Neural progenitor cell (in vitro differentiated cells): Measurements from ENCODE around the gene JAZF1.

Experiments
- EZH2phosphoT487 ChIP-seq: fragments of 200-600 bp; sonication (generic); IDR thresholded peaks from 2 replicates; pipeline ENCODE4 v1.6.1; 2017; ENCODE audit warnings: antibody characterized with exemption
- TF ChIP-seq, protein P1 (sequence below): fragments of 200-600 bp; sonication (generic); IDR thresholded peaks from 2 replicates; pipeline ENCODE4 v1.5.1; 2017; ENCODE audit warnings: antibody characterized with exemption, mild to moderate bottlenecking

DNA sequence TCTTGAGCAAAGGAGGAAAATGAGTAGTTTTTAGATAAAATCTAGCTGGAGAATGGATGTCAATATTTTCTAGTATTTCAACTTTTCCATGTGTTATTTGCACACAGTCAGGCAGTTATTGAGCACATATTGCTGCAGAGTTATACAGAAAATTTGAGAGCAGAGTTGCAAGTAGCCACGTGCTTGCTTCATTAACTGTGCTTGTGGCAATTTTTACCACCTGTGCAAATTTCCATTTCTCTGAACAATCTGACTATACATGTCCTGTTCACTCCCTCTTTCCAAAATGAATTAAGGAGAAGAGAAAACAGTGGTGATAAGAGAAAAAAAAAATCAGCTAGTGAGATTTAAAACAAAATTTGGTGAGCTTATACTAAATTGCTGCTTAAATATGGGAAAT lies 262.1 kb downstream of the JAZF1 start:
- TF ChIP-seq, protein P1, sequence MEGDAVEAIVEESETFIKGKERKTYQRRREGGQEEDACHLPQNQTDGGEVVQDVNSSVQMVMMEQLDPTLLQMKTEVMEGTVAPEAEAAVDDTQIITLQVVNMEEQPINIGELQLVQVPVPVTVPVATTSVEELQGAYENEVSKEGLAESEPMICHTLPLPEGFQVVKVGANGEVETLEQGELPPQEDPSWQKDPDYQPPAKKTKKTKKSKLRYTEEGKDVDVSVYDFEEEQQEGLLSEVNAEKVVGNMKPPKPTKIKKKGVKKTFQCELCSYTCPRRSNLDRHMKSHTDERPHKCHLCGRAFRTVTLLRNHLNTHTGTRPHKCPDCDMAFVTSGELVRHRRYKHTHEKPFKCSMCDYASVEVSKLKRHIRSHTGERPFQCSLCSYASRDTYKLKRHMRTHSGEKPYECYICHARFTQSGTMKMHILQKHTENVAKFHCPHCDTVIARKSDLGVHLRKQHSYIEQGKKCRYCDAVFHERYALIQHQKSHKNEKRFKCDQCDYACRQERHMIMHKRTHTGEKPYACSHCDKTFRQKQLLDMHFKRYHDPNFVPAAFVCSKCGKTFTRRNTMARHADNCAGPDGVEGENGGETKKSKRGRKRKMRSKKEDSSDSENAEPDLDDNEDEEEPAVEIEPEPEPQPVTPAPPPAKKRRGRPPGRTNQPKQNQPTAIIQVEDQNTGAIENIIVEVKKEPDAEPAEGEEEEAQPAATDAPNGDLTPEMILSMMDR: no peak
- no peak for TF ChIP-seq EZH2phosphoT487
